H1 (cell line): ENCODE data around the gene KDM1A. TPM values are rescaled to one million over a fixed set of nuclear protein-coding genes. Genes with fewer than 3 reads are reported as not detected.

ENCODE experiments used
- CTCF ChIA-PET: fragments of 300-600 bp; sonication (Branson Sonifier 250); formaldehyde crosslinking; loops from one replicate; lab custom pipeline; 2021; ENCODE audit not compliant: partially characterized antibody; lab: Charles Lee
- POLR2A ChIA-PET: fragments of 300-600 bp; sonication (Branson Sonifier 250); formaldehyde crosslinking; loops from one replicate; lab custom pipeline; 2021; ENCODE audit warnings: inconsistent platforms; ENCODE audit not compliant: partially characterized antibody; lab: Charles Lee
- DNase-seq, 2 experiments: peaks; one replicate each; pipeline versions ENCODE4 v3.0.0 to v3.0.0-alpha.2; 2010 to 2022; ENCODE audit warnings: low spot score in 2 of 2, low read depth in 1 of 2, mixed read lengths in 1 of 2
- FAIRE-seq: peaks from 2 replicates; lab custom pipeline; 2011; peaks lifted over from hg19 to GRCh38; lab: Jason Lieb, UNC
- H2AFZ ChIP-seq: 2 replicates; pipeline ENCODE4 v1.8.1; 2012; ENCODE audit warnings: low read length, inconsistent platforms
- H2AK5ac ChIP-seq: 2 replicates; pipeline ENCODE4 v1.6.1; 2013; ENCODE audit warnings: low read depth, low read length
- H2BK120ac ChIP-seq: replicated peaks from 2 replicates; pipeline ENCODE3; 2013; ENCODE audit warnings: low read depth, low read length, inconsistent platforms
- H2BK12ac ChIP-seq: 2 replicates; pipeline ENCODE4 v1.6.1; 2013; ENCODE audit warnings: low read depth, low read length
- H2BK15ac ChIP-seq: 2 replicates; pipeline ENCODE4 v1.6.1; 2013; ENCODE audit warnings: low read length
- H2BK20ac ChIP-seq: 2 replicates; pipeline ENCODE4 v1.6.1; 2013; ENCODE audit warnings: low read length
- H2BK5ac ChIP-seq: 2 replicates; pipeline ENCODE4 v1.6.1; 2013; ENCODE audit warnings: low read depth, low read length
- H3K14ac ChIP-seq: 2 replicates; pipeline ENCODE4 v1.6.1; 2013; ENCODE audit warnings: inconsistent platforms; ENCODE audit not compliant: insufficient read length
- H3K18ac ChIP-seq: 2 replicates; pipeline ENCODE4 v1.6.1; 2013; ENCODE audit warnings: low read length; ENCODE audit errors: extremely low read depth
- H3K23ac ChIP-seq: 2 replicates; pipeline ENCODE4 v1.6.1; 2013; ENCODE audit warnings: inconsistent platforms; ENCODE audit not compliant: insufficient read length
- H3K23me2 ChIP-seq: 2 replicates; pipeline ENCODE4 v1.6.1; 2013; ENCODE audit warnings: low read depth, low read length
- H3K27ac ChIP-seq: 2 replicates; pipeline ENCODE4 v1.6.1; 2011; ENCODE audit warnings: low read depth, low read length, inconsistent platforms
- H3K27me3 ChIP-seq, 4 experiments: replicated peaks in 1 of 4; 1 replicate in 1 of 4; 2 replicates in 3 of 4; pipeline versions ENCODE4 v1.6.1 to v1.8.1; 2011 to 2013; ENCODE audit warnings: low read length in 3 of 4, mild to moderate bottlenecking in 3 of 4, inconsistent platforms in 2 of 4, mixed read lengths in 2 of 4, moderate library complexity in 1 of 4; ENCODE audit not compliant: control insufficient read depth in 3 of 4, insufficient read depth in 3 of 4; ENCODE audit errors: extremely low read depth in 1 of 4
- H3K36me3 ChIP-seq, 4 experiments: 2 replicates each; pipeline versions ENCODE4 v1.6.1 to v1.8.1; 2011 to 2013; ENCODE audit warnings: mild to moderate bottlenecking in 4 of 4, low read length in 3 of 4, moderate library complexity in 2 of 4, control low read depth in 1 of 4, inconsistent platforms in 1 of 4; ENCODE audit not compliant: insufficient read depth in 4 of 4, control insufficient read depth in 2 of 4
- H3K4ac ChIP-seq: replicated peaks from 2 replicates; pipeline ENCODE3; 2013; ENCODE audit warnings: low read length, low read depth, mixed read lengths, inconsistent platforms; ENCODE audit not compliant: insufficient read length
- H3K4me1 ChIP-seq, 4 experiments: replicated peaks in 1 of 4; 1 replicate in 1 of 4; 2 replicates in 3 of 4; pipeline versions ENCODE4 v1.6.1 to v1.8.1; 2011 to 2013; ENCODE audit warnings: low read length in 3 of 4, inconsistent platforms in 2 of 4, mixed read lengths in 1 of 4; ENCODE audit not compliant: insufficient read depth in 4 of 4, control insufficient read depth in 3 of 4
- H3K4me2 ChIP-seq, 2 experiments: 2 replicates each; pipeline versions ENCODE4 v1.6.1 to v1.8.1; 2011 to 2013; ENCODE audit warnings: low read depth in 2 of 2, low read length in 2 of 2, control low read depth in 1 of 2, inconsistent platforms in 1 of 2, mild to moderate bottlenecking in 1 of 2; ENCODE audit not compliant: insufficient read depth in 1 of 2
- H3K4me3 ChIP-seq, 4 experiments: fragments of 200-600, 300-600 bp in 1 of 4; sonication (generic), shearing (Covaris generic), sonication (Bioruptor Twin) in 1 of 4; 2 replicates each; pipeline versions ENCODE4 v1.5.1 to v1.8.1; 2011 to 2016; ENCODE audit warnings: low read length in 4 of 4, low read depth in 3 of 4, control low read depth in 2 of 4, inconsistent platforms in 2 of 4, mild to moderate bottlenecking in 2 of 4, mixed read lengths in 1 of 4, moderate library complexity in 1 of 4; ENCODE audit not compliant: insufficient read depth in 2 of 4; ENCODE audit errors: extremely low read depth in 1 of 4
- H3K56ac ChIP-seq: replicated peaks from 2 replicates; pipeline ENCODE3; 2013; ENCODE audit warnings: low read depth, mild to moderate bottlenecking, mixed read lengths, low read length, inconsistent platforms; ENCODE audit not compliant: insufficient read length
- H3K79me1 ChIP-seq: 2 replicates; pipeline ENCODE4 v1.6.1; 2013; ENCODE audit warnings: low read depth, low read length, control low read depth
- H3K79me2 ChIP-seq, 2 experiments: 2 replicates each; pipeline versions ENCODE4 v1.6.1 to v1.8.1; 2012 to 2013; ENCODE audit warnings: low read length in 2 of 2, mild to moderate bottlenecking in 2 of 2, inconsistent platforms in 1 of 2; ENCODE audit not compliant: insufficient read depth in 2 of 2, control insufficient read depth in 1 of 2
- H3K9ac ChIP-seq, 4 experiments: replicated peaks in 1 of 4; 1 replicate in 1 of 4; 2 replicates in 3 of 4; pipeline versions ENCODE4 v1.6.1 to v1.8.1; 2011 to 2013; ENCODE audit warnings: low read depth in 3 of 4, low read length in 3 of 4, control low read depth in 2 of 4, mild to moderate bottlenecking in 2 of 4, moderate library complexity in 2 of 4, inconsistent platforms in 1 of 4; ENCODE audit errors: extremely low read depth in 1 of 4
- H3K9me3 ChIP-seq, 2 experiments: 2 replicates each; pipeline versions ENCODE4 v1.6.1 to v1.8.1; 2012 to 2013; ENCODE audit warnings: mild to moderate bottlenecking in 2 of 2, moderate library complexity in 2 of 2, control low read depth in 1 of 2, inconsistent platforms in 1 of 2, low read depth in 1 of 2, low read length in 1 of 2, mixed read lengths in 1 of 2; ENCODE audit not compliant: insufficient read depth in 2 of 2
- H4K20me1 ChIP-seq, 2 experiments: replicated peaks in 1 of 2; 2 replicates each; pipeline versions ENCODE3 to v1.8.1; 2011 to 2013; ENCODE audit warnings: inconsistent platforms in 2 of 2, low read length in 2 of 2, mild to moderate bottlenecking in 1 of 2; ENCODE audit not compliant: insufficient read depth in 2 of 2, control insufficient read depth in 1 of 2
- H4K5ac ChIP-seq: 2 replicates; pipeline ENCODE4 v1.6.1; 2013; ENCODE audit warnings: low read length, low read depth, mixed read lengths, inconsistent platforms; ENCODE audit not compliant: insufficient read length
- H4K8ac ChIP-seq: 2 replicates; pipeline ENCODE4 v1.8.0; 2013; ENCODE audit warnings: mild to moderate bottlenecking, moderate library complexity, low read length, inconsistent platforms; ENCODE audit not compliant: insufficient read depth; ENCODE audit errors: extremely low read depth
- H4K91ac ChIP-seq: replicated peaks from 2 replicates; pipeline ENCODE3; 2013; ENCODE audit warnings: low read length, mixed read lengths, inconsistent platforms; ENCODE audit not compliant: insufficient read length
- ATF3 ChIP-seq: IDR thresholded peaks from 2 replicates; pipeline ENCODE4 v1.6.1; 2011; ENCODE audit warnings: low read depth, mild to moderate bottlenecking, low read length; ENCODE audit not compliant: insufficient read depth
- BCL11A ChIP-seq, 2 experiments: IDR thresholded peaks; one replicate each; pipeline ENCODE4 v1.6.1; 2011; ENCODE audit warnings: low read depth in 2 of 2, low read length in 2 of 2, mild to moderate bottlenecking in 2 of 2
- CEBPB ChIP-seq: IDR thresholded peaks from 2 replicates; pipeline ENCODE4 v1.6.1; 2012; ENCODE audit warnings: low read depth, low read length
- CHD2 ChIP-seq: IDR thresholded peaks from 2 replicates; pipeline ENCODE4 v1.6.1; 2012; ENCODE audit warnings: low read length, improper control_type of control experiment
- EP300 ChIP-seq, 2 experiments: IDR thresholded peaks; 1 replicate in 1 of 2; 2 replicates in 1 of 2; pipeline ENCODE4 v1.6.1; 2011 to 2012; ENCODE audit warnings: low read depth in 2 of 2, low read length in 2 of 2, mild to moderate bottlenecking in 2 of 2, borderline replicate concordance in 1 of 2, inconsistent platforms in 1 of 2, moderate library complexity in 1 of 2
- FOSL1 ChIP-seq: IDR thresholded peaks from 2 replicates; pipeline ENCODE4 v1.6.1; 2011; ENCODE audit warnings: mild to moderate bottlenecking, low read depth, low read length, moderate library complexity; ENCODE audit not compliant: insufficient read depth
- GABPA ChIP-seq: IDR thresholded peaks from 2 replicates; pipeline ENCODE4 v1.6.1; 2011; ENCODE audit warnings: mild to moderate bottlenecking, low read length, moderate library complexity, borderline replicate concordance; ENCODE audit not compliant: insufficient read depth
- GTF2F1 ChIP-seq: IDR thresholded peaks from 2 replicates; pipeline ENCODE4 v1.6.1; 2012; ENCODE audit warnings: low read depth, low read length, improper control_type of control experiment, borderline replicate concordance
- JUN ChIP-seq: IDR thresholded peaks from 2 replicates; pipeline ENCODE4 v1.6.1; 2011; ENCODE audit warnings: low read depth, mild to moderate bottlenecking, improper control_type of control experiment, low read length
- KDM5A ChIP-seq: fragments of 200-600 bp; IDR thresholded peaks from 2 replicates; pipeline ENCODE4 v1.7.1; 2012; ENCODE audit warnings: mild to moderate bottlenecking, low read length, inconsistent platforms, mixed read lengths
- RBBP5 ChIP-seq: IDR thresholded peaks from 2 replicates; pipeline ENCODE4 v1.7.1; 2012; ENCODE audit warnings: low read depth, mild to moderate bottlenecking, inconsistent platforms, low read length, moderate library complexity, borderline replicate concordance
- SP2 ChIP-seq: IDR thresholded peaks from 2 replicates; pipeline ENCODE4 v1.6.1; 2012; ENCODE audit warnings: mild to moderate bottlenecking, low read length, inconsistent platforms
- SP4 ChIP-seq: IDR thresholded peaks from 2 replicates; pipeline ENCODE4 v1.6.1; 2012; ENCODE audit warnings: low read length, inconsistent platforms
- WGBS, 2 experiments: shearing (Covaris generic) in 1 of 2; methylation state at CpG; one replicate each; pipeline versions ENCODE4 v1.1.6 to v1.1.7; 2013 to 2015; ENCODE audit warnings: low lambda C conversion rate in 2 of 2, mixed read lengths in 2 of 2, inconsistent platforms in 1 of 2, low coverage in 1 of 2, missing lambda C conversion rate in 1 of 2; ENCODE audit not compliant: insufficient replicate concordance in 2 of 2, insufficient coverage in 1 of 2, insufficient read length in 1 of 2; ENCODE audit errors: extremely low coverage in 1 of 2, missing lambda C conversion rate in 1 of 2; 5-methylcytosine and 5-hydroxymethylcytosine counted together
- polyA plus RNA-seq, 7 experiments: library from polyadenylated mRNA; depleted of rRNA in 3 of 7; stranded (reverse) in 5 of 7; unstranded in 2 of 7; fragments of >200 nt in 5 of 7; fragments of 200-250 nt in 2 of 7; gene quantifications; 1 replicate in 5 of 7; 2 replicates in 1 of 7; 4 replicates in 1 of 7; pipeline versions ENCODE4 v1.2.1 to v1.2.3, GENCODE V29; 2011 to 2013; ENCODE audit warnings: missing spikeins in 2 of 7, mixed read lengths in 2 of 7
- total RNA-seq: library from RNA; stranded (reverse); fragmentation: NEBNext Ultra II Directional; extraction: Animal tissue kit (Norgen Biotek cat#: 25700); gene quantifications from 2 replicates; pipeline ENCODE4 v1.2.1, GENCODE V29; 2021

The KDM1A gene
- total and polyA plus RNA-seq, 2 of the 8 experiments (the other 6 are each of a cell fraction or from before 2014, with no cell fraction given), result 216 to 275 TPM

- DNase-seq, result no peak
- Histone ChIP-seq H3K79me1 (0 out of 2 replicates have a peak, but pooled peaks cover 6% of the 10 kb centered on the region), H3K18ac (no peak overlapping the region), H3K79me2 (peaks cover 4 to 22% of the 10 kb centered on the region in 2 experiments; a peak in 2 of 4 replicates), H2BK120ac (no peak overlapping the region), H3K36me3 (peaks cover 8 to 24% (median 19%) of the 10 kb centered on the region in 4 experiments; a peak in 6 of 8 replicates), H3K27ac (no peak overlapping the region), H3K23ac (no peak overlapping the region), H4K5ac (no peak overlapping the region), H3K4ac (no peak overlapping the region), H3K27me3 (no peaks in the 10 kb centered on the region), H2BK12ac (no peak overlapping the region), H3K14ac (no peak overlapping the region), H3K9me3 (no peaks in the 10 kb centered on the region), H3K4me1 (peaks cover 0 to 5% (median 1%) of the 10 kb centered on the region in 4 experiments; a peak in 2 of 7 replicates), H3K9ac (no peak overlapping the region), H2AFZ (no peak overlapping the region), H2BK15ac (no peak overlapping the region), H4K8ac (no peak overlapping the region), H3K4me3 (no peak overlapping the region), H2AK5ac (no peak overlapping the region), H4K91ac (no peak overlapping the region), H2BK20ac (no peak overlapping the region), H4K20me1 (peaks cover 3 to 8% of the 10 kb centered on the region in 2 experiments), H3K56ac (no peak overlapping the region), H3K4me2 (no peak overlapping the region), H2BK5ac (no peak overlapping the region), H3K23me2 (no peaks in the 10 kb centered on the region; the same call in 1 of the 2 replicates)
- CTCF ChIA-PET, result interaction anchor here (1.0 to 27.1 kb wide), 4 partner anchors 9 to 82 kb away, joined by 3 to 705 read pairs (median 12); partner anchors contain the start of gene LUZP1
- POLR2A ChIA-PET, result interaction anchor here (1.4 to 2.9 kb wide), 3 partner anchors 10 to 71 kb away, joined by 3 to 17 read pairs (median 4); partner anchors contain the start of gene LUZP1
- WGBS, 2 experiments, result 91% methylated on average over 6 of the region's 6 CpGs; no CpG with 5 or more reads in 1 of the 2 experiments
- FAIRE-seq, result no peak
- TF ChIP-seq FOSL1, result no peak
- no peak for TF ChIP-seq SP2
- no peak for TF ChIP-seq CEBPB
- TF ChIP-seq GTF2F1, result no peak
- TF ChIP-seq ATF3, result no peak
- no peak for TF ChIP-seq EP300 (IDR thresholded peaks at IDR 0.05; ENCODE audit: borderline replicate concordance in 1 of 2, low read depth in 2 of 2, low read length in 2 of 2)
- no peak for TF ChIP-seq KDM5A
- TF ChIP-seq SP4, result no peak
- TF ChIP-seq BCL11A (IDR thresholded peaks at IDR 0.05; ENCODE audit: low read depth in 2 of 2, low read length in 2 of 2), result no peak
- TF ChIP-seq JUN, result no peak
- TF ChIP-seq GABPA, result no peak
- TF ChIP-seq RBBP5, result no peak
- TF ChIP-seq CHD2, result no peak
These were observed 78.0 kb downstream of the KDM1A start for GRCh38 chr1:23097316-23097715.
